Testis (tissue), 3 donors: ENCODE measurements around the gene SOX8. TPM values are rescaled to one million over a fixed set of nuclear protein-coding genes. Genes with fewer than 3 reads are reported as not detected.

ENCODE experiments used
- DNase-seq: peaks from one replicate; pipeline ENCODE4 v3.0.0-alpha.2; 2019
- H3K27ac ChIP-seq, 2 donors: fragments of 200-600 bp; sonication (generic); one replicate each; pipeline ENCODE4 v1.5.1; 2019
- H3K27me3 ChIP-seq: fragments of 200-600 bp; sonication (generic); one replicate; pipeline ENCODE4 v1.5.1; 2019
- H3K36me3 ChIP-seq: fragments of 200-600 bp; sonication (generic); one replicate; pipeline ENCODE4 v1.5.1; 2017; ENCODE audit warnings: low read depth; ENCODE audit errors: missing control alignments
- H3K4me1 ChIP-seq: fragments of 200-600 bp; sonication (generic); one replicate; pipeline ENCODE4 v1.5.1; 2019
- H3K4me3 ChIP-seq, 2 donors: fragments of 200-600 bp; sonication (generic); one replicate each; pipeline ENCODE4 v1.5.1; 2017 to 2019
- H3K9me3 ChIP-seq: fragments of 200-600 bp; sonication (generic); one replicate; pipeline ENCODE4 v1.5.1; 2017
- POLR2A ChIP-seq: fragments of 450-650 bp; IDR thresholded peaks from one replicate; pipeline ENCODE4 v1.6.1; 2017; ENCODE audit warnings: antibody characterized with exemption, mild to moderate bottlenecking, moderate library complexity
- whole genome bisulfite sequencing, 2 donors: methylation state at CpG; one replicate each; pipeline ENCODE4 v1.1.5; 2018; 5-methylcytosine and 5-hydroxymethylcytosine counted together
- intact Hi-C: fragments of 100-400 bp; cut with DNase I; formaldehyde crosslinking; loops from one replicate; pipeline ENCODE4 v1.15.1; 2023; ENCODE audit warnings: low total_unique reads
- polyA plus RNA-seq: library from polyadenylated mRNA; stranded (reverse); fragments of 350-450 nt; fragmentation: Illumina TruSeq; extraction: RNeasy Lipid Tissue Mini Kit (QIAGEN cat#74804); gene quantifications from one replicate; pipeline ENCODE4 v1.2.3, GENCODE V29; 2014; ENCODE audit warnings: low read depth, low replicate concordance; ENCODE audit not compliant: insufficient read depth
- total RNA-seq, 2 donors: library from RNA; depleted of rRNA; stranded (reverse); fragments of >200 nt; gene quantifications; one replicate each; pipeline ENCODE4 v1.2.3, GENCODE V29; 2016
- TF ChIP-seq, protein P1 (sequence below), 3 experiments: fragments of 450-650 bp in 2 of 3; fragments of 200-600 bp in 1 of 3; sonication (generic) in 1 of 3; IDR thresholded peaks; one replicate each; pipeline ENCODE4 v1.5.1; 2016 to 2019; ENCODE audit warnings: antibody characterized with exemption in 3 of 3, mild to moderate bottlenecking in 2 of 3, moderate library complexity in 1 of 3

The SOX8 gene
- total and polyA plus RNA-seq, 3 donors from 2014 or later = 4.3 to 19.6 (median 11.2) TPM

DNA sequence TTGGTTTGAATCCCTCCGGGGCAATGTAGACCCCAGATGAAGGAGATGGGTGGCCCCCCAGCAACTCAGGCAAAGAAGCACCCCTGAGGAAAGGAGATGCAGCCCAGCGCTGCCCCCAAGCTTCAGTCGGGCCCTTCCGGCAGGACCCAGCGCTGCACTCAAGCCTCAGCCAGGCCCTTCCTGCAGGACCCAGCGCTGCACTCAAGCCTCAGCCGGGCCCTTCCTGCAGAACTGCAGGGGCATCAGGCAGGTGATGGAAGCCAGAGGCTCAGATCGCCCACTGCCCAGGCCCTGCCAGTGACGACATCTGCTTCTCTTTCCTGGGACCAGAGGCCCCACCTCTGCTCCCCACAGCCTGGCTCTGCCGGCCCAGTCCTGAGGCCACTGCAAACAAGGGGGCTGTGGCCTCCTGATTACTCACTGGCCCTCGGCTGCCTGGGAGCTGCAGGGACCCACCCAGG lies 7.8 kb downstream of the SOX8 start:
- H3K27me3 ChIP-seq = no peaks in the 10 kb centered on the region
- H3K36me3 ChIP-seq = no peaks in the 10 kb centered on the region
- WGBS, 2 donors = 89% methylated on average over 11 of the region's 11 CpGs; no CpG with 5 or more reads in 1 of the 2 donors
- H3K27ac ChIP-seq = no peak overlapping the region
- peaks cover 5% of the 10 kb centered on the region for H3K4me1 ChIP-seq
- intact Hi-C loops = no loop called here
- no peak for TF ChIP-seq POLR2A
- no peaks in the 10 kb centered on the region for H3K9me3 ChIP-seq
- no peak for DNase-seq
- H3K4me3 ChIP-seq = no peak overlapping the region

DNA sequence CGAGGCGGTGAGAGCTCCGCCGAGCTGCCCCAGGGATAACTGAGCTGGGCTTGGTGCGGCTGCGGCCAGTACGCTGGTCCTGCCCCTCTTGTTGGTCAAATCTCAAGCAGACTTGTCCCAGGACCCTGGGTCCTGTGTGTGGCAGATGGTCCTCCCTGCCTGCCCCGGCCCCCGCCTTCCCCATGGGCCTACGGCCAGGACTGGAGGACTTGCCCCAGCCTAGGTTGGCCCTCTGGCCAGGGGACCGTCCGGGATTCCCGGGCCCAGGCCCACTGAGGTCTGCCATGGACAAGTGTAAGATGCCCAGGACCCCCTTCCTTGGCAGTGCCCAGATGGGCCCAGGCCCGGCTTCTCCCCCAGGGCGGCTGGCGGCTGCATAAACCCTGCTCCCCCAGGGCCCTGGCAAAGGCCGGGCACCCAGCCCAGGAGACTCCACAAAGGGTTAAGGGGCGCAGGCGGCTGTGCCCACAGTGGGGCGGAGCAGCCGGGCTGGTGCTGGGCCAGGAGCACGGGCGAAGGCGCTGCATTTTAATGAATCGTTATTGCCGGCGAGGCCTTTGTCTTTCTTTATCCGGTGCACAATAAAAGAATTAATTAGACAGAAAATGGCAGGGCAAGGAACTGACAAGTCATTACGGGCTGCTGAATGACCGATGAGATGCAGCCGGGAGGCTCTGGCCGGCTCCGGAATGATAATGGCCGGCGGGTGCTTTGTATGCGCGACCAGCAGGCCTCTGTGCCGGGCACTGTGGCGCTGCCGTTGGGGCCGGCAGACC lies 9.1 kb downstream of the SOX8 start:
- no peaks in the 10 kb centered on the region for H3K27me3 ChIP-seq
- 91% methylated on average over 31 to 41 of the region's 41 CpGs for WGBS, 2 donors
- no peak for DNase-seq

DNA sequence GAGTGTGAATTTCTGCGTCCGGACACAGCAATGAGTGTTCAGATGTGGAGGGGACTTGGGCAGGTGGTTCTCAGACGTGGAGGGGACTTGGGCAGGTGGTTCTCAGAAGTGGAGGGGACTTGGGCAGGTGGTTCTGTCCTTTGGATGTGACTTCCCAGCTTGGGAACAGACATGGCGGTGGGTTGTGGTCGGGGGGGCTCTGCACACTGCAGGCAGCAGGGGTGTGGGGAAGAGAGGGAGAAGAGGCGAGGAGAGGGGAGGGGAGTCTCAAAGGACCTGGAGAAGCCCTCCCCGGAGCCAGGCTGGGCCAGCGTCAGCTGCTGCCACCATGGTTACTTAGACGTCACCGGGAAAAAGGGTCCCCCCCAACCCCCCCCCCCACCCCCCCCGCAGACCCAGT lies 9.8 kb downstream of the SOX8 start:
- no peak for TF ChIP-seq POLR2A
- TF ChIP-seq, protein P1, sequence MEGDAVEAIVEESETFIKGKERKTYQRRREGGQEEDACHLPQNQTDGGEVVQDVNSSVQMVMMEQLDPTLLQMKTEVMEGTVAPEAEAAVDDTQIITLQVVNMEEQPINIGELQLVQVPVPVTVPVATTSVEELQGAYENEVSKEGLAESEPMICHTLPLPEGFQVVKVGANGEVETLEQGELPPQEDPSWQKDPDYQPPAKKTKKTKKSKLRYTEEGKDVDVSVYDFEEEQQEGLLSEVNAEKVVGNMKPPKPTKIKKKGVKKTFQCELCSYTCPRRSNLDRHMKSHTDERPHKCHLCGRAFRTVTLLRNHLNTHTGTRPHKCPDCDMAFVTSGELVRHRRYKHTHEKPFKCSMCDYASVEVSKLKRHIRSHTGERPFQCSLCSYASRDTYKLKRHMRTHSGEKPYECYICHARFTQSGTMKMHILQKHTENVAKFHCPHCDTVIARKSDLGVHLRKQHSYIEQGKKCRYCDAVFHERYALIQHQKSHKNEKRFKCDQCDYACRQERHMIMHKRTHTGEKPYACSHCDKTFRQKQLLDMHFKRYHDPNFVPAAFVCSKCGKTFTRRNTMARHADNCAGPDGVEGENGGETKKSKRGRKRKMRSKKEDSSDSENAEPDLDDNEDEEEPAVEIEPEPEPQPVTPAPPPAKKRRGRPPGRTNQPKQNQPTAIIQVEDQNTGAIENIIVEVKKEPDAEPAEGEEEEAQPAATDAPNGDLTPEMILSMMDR (IDR thresholded peaks at IDR 0.05) = no peak
- Histone ChIP-seq H3K27ac (no peak overlapping the region), H3K9me3 (no peaks in the 10 kb centered on the region), H3K4me1 (peaks cover 5% of the 10 kb centered on the region), H3K36me3 (no peaks in the 10 kb centered on the region), H3K27me3 (no peaks in the 10 kb centered on the region), H3K4me3 (no peak overlapping the region)
- 88 to 91% methylated on average over 8 to 11 of the region's 11 CpGs for WGBS, 2 donors
- intact Hi-C loops = no loop called here
- no peak for DNase-seq

More for the DNA sequence above, 9.1 kb downstream of the SOX8 start:
- Histone ChIP-seq H3K27ac (no peak overlapping the region), H3K36me3 (no peaks in the 10 kb centered on the region), H3K4me3 (no peak overlapping the region), H3K4me1 (peaks cover 5% of the 10 kb centered on the region), H3K9me3 (no peaks in the 10 kb centered on the region)
- intact Hi-C loops = no loop called here
- no peak for TF ChIP-seq POLR2A
- TF ChIP-seq, protein P1 (IDR thresholded peaks at IDR 0.05) = no peak

DNA sequence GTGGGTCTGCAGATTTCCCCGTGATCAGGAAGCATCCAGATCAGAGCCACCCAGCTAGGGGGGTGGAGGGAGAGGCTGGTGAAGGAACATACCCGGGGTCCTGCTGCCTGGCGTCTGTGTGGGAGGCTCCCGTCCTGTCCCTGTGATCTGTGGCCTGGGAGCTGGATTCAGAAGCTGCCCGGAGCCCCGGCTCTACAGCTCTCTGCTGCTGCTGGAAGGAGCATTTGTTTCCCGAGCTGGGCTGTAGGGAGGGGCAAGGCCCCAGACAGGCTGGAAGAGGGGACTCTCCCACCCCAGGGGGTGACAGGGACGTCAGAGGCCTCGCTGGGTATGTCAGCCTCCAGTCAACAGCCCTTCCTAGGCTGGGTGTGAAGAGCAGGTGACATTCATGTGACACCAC lies 10.2 kb downstream of the SOX8 start:
- no peaks in the 10 kb centered on the region for H3K27me3 ChIP-seq
- intact Hi-C loops = no loop called here
- H3K27ac ChIP-seq = no peak overlapping the region
- TF ChIP-seq POLR2A = no peak
- TF ChIP-seq, protein P1 (IDR thresholded peaks at IDR 0.05) = no peak
- no peak overlapping the region for H3K4me3 ChIP-seq
- 58 to 76% methylated on average over 5 to 9 of the region's 9 CpGs for WGBS, 2 donors
- no peak for DNase-seq
- no peaks in the 10 kb centered on the region for H3K36me3 ChIP-seq
- peaks cover 5% of the 10 kb centered on the region for H3K4me1 ChIP-seq
- H3K9me3 ChIP-seq = no peaks in the 10 kb centered on the region

DNA sequence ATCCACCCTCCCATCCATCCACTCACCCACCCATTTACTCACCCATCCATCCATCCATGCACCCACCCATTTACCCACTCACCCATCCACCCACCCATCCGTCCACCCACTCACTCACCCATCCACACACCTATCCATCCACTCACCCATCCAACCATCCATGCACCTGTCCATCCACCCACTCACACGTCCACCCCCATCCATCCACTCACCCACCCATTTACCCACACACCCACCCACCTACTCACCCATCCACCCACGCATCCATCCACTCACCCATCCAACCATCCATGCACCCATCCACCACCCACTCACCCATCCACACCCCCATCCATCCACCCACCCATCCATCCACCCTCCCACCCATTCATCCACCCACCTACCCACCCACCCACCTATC lies 12.2 kb downstream of the SOX8 start:
- H3K27me3 ChIP-seq = no peaks in the 10 kb centered on the region
- H3K4me1 ChIP-seq = no peaks in the 10 kb centered on the region
- H3K9me3 ChIP-seq = no peaks in the 10 kb centered on the region
- no peak overlapping the region for H3K27ac ChIP-seq
- no peak overlapping the region for H3K4me3 ChIP-seq
- no peak for DNase-seq
- H3K36me3 ChIP-seq = no peaks in the 10 kb centered on the region
- intact Hi-C loops = no loop called here
- TF ChIP-seq, protein P1 (IDR thresholded peaks at IDR 0.05) = no peak
- no peak for TF ChIP-seq POLR2A
- WGBS, 2 donors = 82 to 94% methylated on average over 3 of the region's 3 CpGs
